Thyroid gland (tissue), 4 donors: ENCODE data around the gene AP2B1. TPM values are rescaled to one million over a fixed set of nuclear protein-coding genes. Genes with fewer than 3 reads are reported as not detected.

Experiments
- DNase-seq, 2 donors: peaks; one replicate each; pipeline ENCODE4 v3.0.0-alpha.2; 2019
- H3K27ac ChIP-seq, 3 donors: fragments of 200-600 bp; sonication (generic); 1 replicate in 2 of 3; 2 replicates in 1 of 3; pipeline ENCODE4 v1.5.1; 2016 to 2019; ENCODE audit warnings: mild to moderate bottlenecking in 1 of 3, moderate library complexity in 1 of 3
- H3K27me3 ChIP-seq: fragments of 200-600 bp; sonication (generic); one replicate; pipeline ENCODE4 v1.5.1; 2019
- H3K36me3 ChIP-seq, 2 donors: fragments of 200-600 bp; sonication (generic); one replicate each; pipeline ENCODE4 v1.5.1; 2016 to 2019
- H3K4me1 ChIP-seq, 2 donors: fragments of 200-600 bp; sonication (generic); one replicate each; pipeline ENCODE4 v1.5.1; 2017 to 2019
- H3K4me3 ChIP-seq, 3 donors: fragments of 200-600 bp; sonication (generic); replicated peaks in 1 of 3; 1 replicate in 2 of 3; 2 replicates in 1 of 3; pipeline ENCODE4 v1.5.1; 2016; ENCODE audit warnings: mild to moderate bottlenecking in 1 of 3
- H3K9me3 ChIP-seq: fragments of 200-600 bp; sonication (generic); one replicate; pipeline ENCODE4 v1.5.1; 2017
- CTCF ChIP-seq, 6 experiments: fragments of 200-600 bp in 3 of 6; fragments of 450-650 bp in 3 of 6; sonication (generic) in 3 of 6; IDR thresholded peaks; one replicate each; pipeline ENCODE4 v1.5.1; 2016 to 2019; ENCODE audit warnings: antibody characterized with exemption in 6 of 6, mild to moderate bottlenecking in 2 of 6, inconsistent platforms in 1 of 6, moderate library complexity in 1 of 6
- POLR2A ChIP-seq, 2 donors: fragments of 450-650 bp; IDR thresholded peaks; one replicate each; pipeline ENCODE4 v1.6.1; 2017; ENCODE audit warnings: antibody characterized with exemption in 2 of 2, mild to moderate bottlenecking in 2 of 2, moderate library complexity in 1 of 2
- WGBS, 2 donors: methylation state at CpG; one replicate each; pipeline ENCODE4 v1.1.5; 2017; 5-methylcytosine and 5-hydroxymethylcytosine counted together
- intact Hi-C: fragments of 100-400 bp; cut with DNase I; formaldehyde crosslinking; loops from one replicate; pipeline ENCODE4 v1.15.1; 2023
- small RNA-seq: library from RNA; depleted of rRNA; stranded (forward); fragments of <200 nt; gene quantifications from one replicate; pipeline ENCODE3, GENCODE V24; 2016
- total RNA-seq, 4 donors: library from RNA; depleted of rRNA; stranded (reverse); fragments of >200 nt; gene quantifications; one replicate each; pipeline ENCODE4 v1.2.3, GENCODE V29; 2016

Gene AP2B1
- total RNA-seq, 4 donors from 2014 or later = 105 to 162 (median 122) TPM

- peak overlapping the region; percentile 79 to 96 (median 90) for H3K27ac ChIP-seq
- H3K4me3 ChIP-seq = no peak overlapping the region
- H3K4me1 ChIP-seq = peaks cover 28 to 32% of the 10 kb centered on the region in 2 donors
- TF ChIP-seq CTCF (IDR thresholded peaks at IDR 0.05) (no peak), POLR2A (IDR thresholded peaks at IDR 0.05) (no peak)
- peak; percentile 53 to 55 for DNase-seq
- no peaks in the 10 kb centered on the region for H3K27me3 ChIP-seq
- no peaks in the 10 kb centered on the region for H3K9me3 ChIP-seq
- 37 to 49% methylated on average over 10 of the region's 10 CpGs for WGBS, 2 donors
- no peaks in the 10 kb centered on the region for H3K36me3 ChIP-seq
- intact Hi-C loops = no loop called here
These were observed 186.7 kb downstream of the AP2B1 start for GRCh38 chr17:35773679-35774425.

- H3K4me3 ChIP-seq = no peak overlapping the region
- H3K27me3 ChIP-seq = no peaks in the 10 kb centered on the region
- H3K9me3 ChIP-seq = no peaks in the 10 kb centered on the region
- intact Hi-C loops = no loop called here
- 40 to 51% methylated on average over 3 to 5 of the region's 5 CpGs for WGBS, 2 donors
- H3K4me1 ChIP-seq = peaks cover 28 to 32% of the 10 kb centered on the region in 2 donors
- H3K36me3 ChIP-seq = no peaks in the 10 kb centered on the region
- DNase-seq = peak; percentile 85 to 89
- TF ChIP-seq CTCF (IDR thresholded peaks at IDR 0.05) = no peak
- peak in 1 of 2 donors; percentile 43 for TF ChIP-seq POLR2A (IDR thresholded peaks at IDR 0.05)
- H3K27ac ChIP-seq = peak overlapping the region; percentile 79 to 96 (median 90)
These were observed 187.4 kb downstream of the AP2B1 start for GRCh38 chr17:35774499-35774898.

- intact Hi-C loops = no loop called here
- Histone ChIP-seq H3K4me3 (no peak overlapping the region), H3K4me1 (peaks cover 28 to 32% of the 10 kb centered on the region in 2 donors), H3K27me3 (no peaks in the 10 kb centered on the region), H3K27ac (peak overlapping the region; percentile 79 to 96 (median 90)), H3K9me3 (no peaks in the 10 kb centered on the region), H3K36me3 (no peaks in the 10 kb centered on the region)
- TF ChIP-seq CTCF (IDR thresholded peaks at IDR 0.05) = no peak
- TF ChIP-seq POLR2A (IDR thresholded peaks at IDR 0.05) = no peak
- peak in 1 of 2 donors; percentile 33 for DNase-seq
- 61 to 62% methylated on average over 5 of the region's 5 CpGs for WGBS, 2 donors
These were observed 187.9 kb downstream of the AP2B1 start for GRCh38 chr17:35775039-35775438.

GRCh38 chr17:35775583-35775982 is 188.5 kb downstream of the AP2B1 start:
- no peaks in the 10 kb centered on the region for H3K27me3 ChIP-seq
- H3K4me1 ChIP-seq = peaks cover 30 to 32% of the 10 kb centered on the region in 2 donors
- intact Hi-C loops = no loop called here
- 73 to 75% methylated on average over 6 of the region's 6 CpGs for WGBS, 2 donors
- no peak for DNase-seq
- no peaks in the 10 kb centered on the region for H3K9me3 ChIP-seq
- TF ChIP-seq CTCF (IDR thresholded peaks at IDR 0.05) (no peak), POLR2A (IDR thresholded peaks at IDR 0.05) (no peak)
- H3K4me3 ChIP-seq = no peak overlapping the region
- H3K27ac ChIP-seq = peak overlapping the region; percentile 79 to 96 (median 90)
- H3K36me3 ChIP-seq = no peaks in the 10 kb centered on the region

Small RNAs within 50 kb of the gene (small RNA-seq; reads per million reads assigned to genes)
- not detected for gene AC004134.1
- not detected for gene AC015911.1
- 209 reads per million, percentile 97 among the genes with 10 or more reads in this experiment for gene SNORD7

Other genes with a start within 250 kb of the AP2B1 start
- gene SLFN11, start 213.7 kb upstream of the AP2B1 start, total RNA-seq = 10 to 100 TPM; 39.0 to 68.6 (median 55.0) TPM
- 10 to 100 TPM; 10.3 to 16.3 (median 13.1) TPM for gene SLFN12, start 154.8 kb upstream of the AP2B1 start, total RNA-seq
- 10 to 100 TPM; 13.6 to 31.8 (median 17.9) TPM for gene SLFN13, start 138.6 kb upstream of the AP2B1 start, total RNA-seq
- 1 to 10 TPM; 1.2 to 3.5 (median 1.6) TPM for gene SLFN12L, start 49.6 kb upstream of the AP2B1 start, total RNA-seq
- gene SLFN14, start 26.5 kb upstream of the AP2B1 start, total RNA-seq = under 1 TPM in 1 of 4 donors, not detected in 3; 0.29 TPM
- gene PEX12, start 8.8 kb upstream of the AP2B1 start, total RNA-seq = 10 to 100 TPM in 2 of 4 donors, 1 to 10 TPM in 2; 6.1 to 12.0 (median 9.8) TPM
- 10 to 100 TPM in 1 of 4 donors, 1 to 10 TPM in 2, under 1 TPM in 1; 0.94 to 14.5 (median 3.5) TPM for gene RASL10B, start 144.3 kb downstream of the AP2B1 start, total RNA-seq
- gene GAS2L2, start 165.9 kb downstream of the AP2B1 start, total RNA-seq = not detected
- gene C17orf50, start 173.6 kb downstream of the AP2B1 start, total RNA-seq = under 1 TPM in 1 of 4 donors, not detected in 3; 0.40 TPM
- gene MMP28, start 208.3 kb downstream of the AP2B1 start, total RNA-seq = 10 to 100 TPM; 12.4 to 48.0 (median 28.6) TPM
- gene TAF15, start 222.2 kb downstream of the AP2B1 start, total RNA-seq = 10 to 100 TPM; 55.9 to 79.8 (median 65.4) TPM